Measurements from ENCODE around the gene ZNF773.
A peak's percentile ranks its signal among the peaks of the same experiment; 100 is the strongest.
"Not testable (repeated sequence)": the region's sequence is repeated elsewhere in the genome, so short reads cannot be mapped to it uniquely, and the experiment has no call there.

Gene ZNF773

GRCh38 chr19:57499680-57500395 is at the start of gene ZNF773:
ZNF773 (plus strand) TSS chr19:57499938; CDS start chr19:57500081, 143 bp downstream.
- H3K27me3 ChIP-seq (ENCODE audit: control insufficient read depth, insufficient read depth, low read length); H3K4me1 ChIP-seq (ENCODE audit: control insufficient read depth, insufficient read depth, low read length); H3K36me3 ChIP-seq (ENCODE audit: control insufficient read depth, insufficient read depth, low read length); H3K9me3 ChIP-seq (ENCODE audit: control insufficient read depth, insufficient read depth, low read length): not testable (repeated sequence)
- Histone ChIP-seq H3K4me3 (ENCODE audit: low read depth, low read length) (peak within 1 kb of the TSS; percentile 76), H3K27ac (ENCODE audit: low read depth, low read length) (peak within 1 kb of the TSS; percentile 40), H3K9ac (ENCODE audit: low read depth, low read length) (peak within 1 kb of the TSS; percentile 72)

- no peak overlapping the region for H3K27ac ChIP-seq (ENCODE audit: low read depth, low read length)
- no peaks in the 10 kb centered on the region for H3K9me3 ChIP-seq (ENCODE audit: control insufficient read depth, insufficient read depth, low read length)
- no peaks in the 10 kb centered on the region for H3K27me3 ChIP-seq (ENCODE audit: control insufficient read depth, insufficient read depth, low read length)
- no peak overlapping the region for H3K9ac ChIP-seq (ENCODE audit: low read depth, low read length)
- no peaks in the 10 kb centered on the region for H3K36me3 ChIP-seq (ENCODE audit: control insufficient read depth, insufficient read depth, low read length)
- no peaks in the 10 kb centered on the region for H3K4me1 ChIP-seq (ENCODE audit: control insufficient read depth, insufficient read depth, low read length)
- H3K4me3 ChIP-seq (ENCODE audit: low read depth, low read length) = no peak overlapping the region
Measured at GRCh38 chr19:57452307-57452706, 47.4 kb upstream of the ZNF773 start.

- no peaks in the 10 kb centered on the region for H3K36me3 ChIP-seq (ENCODE audit: control insufficient read depth, insufficient read depth, low read length)
- no peaks in the 10 kb centered on the region for H3K4me1 ChIP-seq (ENCODE audit: control insufficient read depth, insufficient read depth, low read length)
- H3K9me3 ChIP-seq (ENCODE audit: control insufficient read depth, insufficient read depth, low read length) = peaks cover 45% of the 10 kb centered on the region
- H3K4me3 ChIP-seq (ENCODE audit: low read depth, low read length) = no peak overlapping the region
- no peak overlapping the region for H3K27ac ChIP-seq (ENCODE audit: low read depth, low read length)
- H3K27me3 ChIP-seq (ENCODE audit: control insufficient read depth, insufficient read depth, low read length) = no peaks in the 10 kb centered on the region
- H3K9ac ChIP-seq (ENCODE audit: low read depth, low read length) = no peak overlapping the region
Measured at GRCh38 chr19:57465680-57466381, 33.9 kb upstream of the ZNF773 start.

DNA sequence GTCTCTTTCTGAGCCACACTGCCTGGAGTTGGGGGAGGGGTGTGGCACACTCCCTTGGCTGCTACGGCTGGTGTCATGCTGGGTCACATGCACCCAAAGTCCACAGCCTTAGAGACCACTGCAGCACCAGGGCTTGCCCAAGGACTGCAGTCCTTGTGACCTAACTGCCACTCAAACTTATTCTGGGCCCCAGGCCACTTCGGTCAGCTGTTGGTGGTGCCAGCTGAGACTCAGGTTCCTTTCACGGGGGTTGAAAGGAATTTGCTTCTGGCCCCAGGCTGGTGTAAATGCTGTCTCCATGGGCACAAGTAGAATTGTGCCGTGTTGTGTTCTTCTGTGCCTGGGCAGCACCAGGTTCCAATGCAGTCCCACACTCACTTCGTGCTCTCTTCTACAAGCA is 33.2 kb upstream of the ZNF773 start:
- Histone ChIP-seq H3K9ac (ENCODE audit: low read depth, low read length) (no peak overlapping the region), H3K27ac (ENCODE audit: low read depth, low read length) (no peak overlapping the region), H3K4me1 (ENCODE audit: control insufficient read depth, insufficient read depth, low read length) (no peaks in the 10 kb centered on the region), H3K27me3 (ENCODE audit: control insufficient read depth, insufficient read depth, low read length) (no peaks in the 10 kb centered on the region), H3K9me3 (ENCODE audit: control insufficient read depth, insufficient read depth, low read length) (peaks cover 50% of the 10 kb centered on the region), H3K4me3 (ENCODE audit: low read depth, low read length) (no peak overlapping the region), H3K36me3 (ENCODE audit: control insufficient read depth, insufficient read depth, low read length) (no peaks in the 10 kb centered on the region)

GRCh38 chr19:57473646-57474045 is 26.1 kb upstream of the ZNF773 start:
- 0 out of 2 replicates have a peak overlapping the region, but pooled peaks have one; percentile 15 for H3K4me3 ChIP-seq (ENCODE audit: low read depth, low read length)
- H3K36me3 ChIP-seq (ENCODE audit: control insufficient read depth, insufficient read depth, low read length) = peaks cover 46% of the 10 kb centered on the region
- H3K9ac ChIP-seq (ENCODE audit: low read depth, low read length) = no peak overlapping the region
- H3K27ac ChIP-seq (ENCODE audit: low read depth, low read length) = no peak overlapping the region
- H3K9me3 ChIP-seq (ENCODE audit: control insufficient read depth, insufficient read depth, low read length) = peaks cover 78% of the 10 kb centered on the region
- no peaks in the 10 kb centered on the region for H3K4me1 ChIP-seq (ENCODE audit: control insufficient read depth, insufficient read depth, low read length)
- no peaks in the 10 kb centered on the region for H3K27me3 ChIP-seq (ENCODE audit: control insufficient read depth, insufficient read depth, low read length)

DNA sequence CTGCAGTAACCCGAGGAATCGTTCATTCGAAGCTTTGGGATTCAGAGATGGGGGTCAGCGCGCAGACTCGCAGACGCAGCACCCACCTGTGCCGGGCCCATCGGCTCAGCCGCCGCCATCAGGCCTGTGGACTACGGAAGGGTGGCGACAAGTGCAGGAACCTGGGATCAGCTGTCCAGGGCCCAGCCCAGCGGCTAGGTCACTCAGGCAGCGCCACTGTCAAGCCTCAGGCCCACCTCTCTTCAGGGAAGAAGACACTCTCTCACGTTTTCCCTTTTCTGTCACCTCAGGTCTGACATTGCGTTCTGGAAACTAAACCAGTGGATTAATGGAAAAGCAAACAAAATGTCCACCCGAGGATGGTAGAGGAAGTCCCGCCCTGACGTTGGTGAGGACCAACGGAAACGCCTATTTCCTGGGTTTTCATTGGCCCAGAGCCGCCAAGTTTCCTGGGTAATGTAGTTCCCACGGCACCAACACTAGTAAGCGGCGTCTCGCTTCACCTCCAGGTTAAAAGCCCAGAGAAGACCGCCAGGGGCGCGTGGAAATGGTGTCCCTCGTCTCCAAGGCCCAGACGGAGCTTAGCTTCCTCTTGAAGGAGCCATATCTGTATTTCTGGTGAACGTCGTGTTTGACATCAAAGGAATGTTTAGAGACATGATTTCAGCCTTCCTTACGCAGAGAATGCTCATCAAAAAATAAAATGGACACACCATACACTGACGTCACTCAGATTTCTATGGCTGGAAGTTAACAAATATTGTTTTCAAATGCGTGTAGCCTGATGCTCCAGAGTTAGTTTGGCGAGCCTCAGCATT is 22.3 kb upstream of the ZNF773 start, which contains the start of gene ZNF772:
Gene ZNF772, minus strand, starts transcription at position 376 of the 818 bp plus-strand sequence. Its CDS starts 257 bp downstream, at position 119.
- Histone ChIP-seq H3K27ac (ENCODE audit: low read depth, low read length) (peak within 1 kb of the TSS; percentile 43), H3K4me3 (ENCODE audit: low read depth, low read length) (peak within 1 kb of the TSS; percentile 78), H3K27me3 (ENCODE audit: control insufficient read depth, insufficient read depth, low read length) (no peaks in the 10 kb centered on the region), H3K9me3 (ENCODE audit: control insufficient read depth, insufficient read depth, low read length) (peaks cover 50% of the 10 kb centered on the region), H3K9ac (ENCODE audit: low read depth, low read length) (peak within 1 kb of the TSS; percentile 64), H3K4me1 (ENCODE audit: control insufficient read depth, insufficient read depth, low read length) (no peaks in the 10 kb centered on the region), H3K36me3 (ENCODE audit: control insufficient read depth, insufficient read depth, low read length) (peaks cover 40% of the 10 kb centered on the region)

GRCh38 chr19:57487477-57488298 is 12.1 kb upstream of the ZNF773 start, which contains the start of gene ZNF419:
ZNF419 (plus strand) TSS chr19:57487750; CDS start chr19:57487951, 201 bp downstream.
- peak within 1 kb of the TSS; percentile 69 for H3K9ac ChIP-seq (ENCODE audit: low read depth, low read length)
- H3K9me3 ChIP-seq (ENCODE audit: control insufficient read depth, insufficient read depth, low read length); H3K4me1 ChIP-seq (ENCODE audit: control insufficient read depth, insufficient read depth, low read length); H3K27me3 ChIP-seq (ENCODE audit: control insufficient read depth, insufficient read depth, low read length): not testable (repeated sequence)
- H3K36me3 ChIP-seq (ENCODE audit: control insufficient read depth, insufficient read depth, low read length) = peaks cover 18% of the 10 kb centered on the region
- H3K4me3 ChIP-seq (ENCODE audit: low read depth, low read length) = peak within 1 kb of the TSS; percentile 95
- peak within 1 kb of the TSS; percentile 57 for H3K27ac ChIP-seq (ENCODE audit: low read depth, low read length)

- not testable (repeated sequence) for H3K27me3 ChIP-seq (ENCODE audit: control insufficient read depth, insufficient read depth, low read length); H3K4me1 ChIP-seq (ENCODE audit: control insufficient read depth, insufficient read depth, low read length); H3K9me3 ChIP-seq (ENCODE audit: control insufficient read depth, insufficient read depth, low read length); H3K9ac ChIP-seq (ENCODE audit: low read depth, low read length); H3K27ac ChIP-seq (ENCODE audit: low read depth, low read length)
- peak overlapping the region; percentile 56 for H3K4me3 ChIP-seq (ENCODE audit: low read depth, low read length)
- H3K36me3 ChIP-seq (ENCODE audit: control insufficient read depth, insufficient read depth, low read length) = peaks cover 24% of the 10 kb centered on the region
Measured at GRCh38 chr19:57488299-57488644, 11.5 kb upstream of the ZNF773 start.

DNA sequence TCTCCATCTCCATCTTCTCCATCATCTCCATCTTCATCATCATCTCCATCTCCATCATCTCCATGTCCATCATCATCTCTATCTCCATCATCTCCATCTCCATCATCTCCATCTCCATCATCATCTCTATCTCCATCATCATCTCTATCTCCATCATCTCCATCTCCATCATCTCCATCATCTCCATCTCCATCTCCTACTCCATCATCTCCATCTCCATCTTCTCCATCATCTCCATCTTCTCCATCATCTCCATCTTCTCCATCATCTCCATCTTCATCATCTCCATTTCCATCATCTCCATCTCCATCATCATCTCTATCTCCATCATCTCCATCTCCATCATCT is 432 bp upstream of the ZNF773 start:
- H3K4me3 ChIP-seq (ENCODE audit: low read depth, low read length) = peak overlapping the region; percentile 76
- not testable (repeated sequence) for H3K4me1 ChIP-seq (ENCODE audit: control insufficient read depth, insufficient read depth, low read length); H3K9ac ChIP-seq (ENCODE audit: low read depth, low read length); H3K9me3 ChIP-seq (ENCODE audit: control insufficient read depth, insufficient read depth, low read length); H3K36me3 ChIP-seq (ENCODE audit: control insufficient read depth, insufficient read depth, low read length); H3K27ac ChIP-seq (ENCODE audit: low read depth, low read length); H3K27me3 ChIP-seq (ENCODE audit: control insufficient read depth, insufficient read depth, low read length)

GRCh38 chr19:57500400-57500799 is 662 bp downstream of the ZNF773 start:
- not testable (repeated sequence) for H3K27me3 ChIP-seq (ENCODE audit: control insufficient read depth, insufficient read depth, low read length); H3K9me3 ChIP-seq (ENCODE audit: control insufficient read depth, insufficient read depth, low read length); H3K4me1 ChIP-seq (ENCODE audit: control insufficient read depth, insufficient read depth, low read length); H3K27ac ChIP-seq (ENCODE audit: low read depth, low read length); H3K9ac ChIP-seq (ENCODE audit: low read depth, low read length)
- H3K4me3 ChIP-seq (ENCODE audit: low read depth, low read length) = peak overlapping the region; percentile 57
- peaks cover 11% of the 10 kb centered on the region for H3K36me3 ChIP-seq (ENCODE audit: control insufficient read depth, insufficient read depth, low read length)
